ENCODE measurements around the gene ARHGAP33.
"Not testable (repeated sequence)": the region's sequence is repeated elsewhere in the genome, so short reads cannot be mapped to it uniquely, and the experiment has no call there.

Gene ARHGAP33

GRCh38 chr19:35754370-35755130 is 20.8 kb upstream of the ARHGAP33 start:
- no peak for DNase-seq

- no peak for DNase-seq
Observed at GRCh38 chr19:35755131-35755549, 20.2 kb upstream of the ARHGAP33 start.

GRCh38 chr19:35755550-35756376 is 19.6 kb upstream of the ARHGAP33 start:
- peak in 1 of 56 donors; percentile 13 for DNase-seq

- DNase-seq, result peak in 12 of 56 donors; percentile 11 to 48 (median 31)
Observed at GRCh38 chr19:35756377-35757230, 18.8 kb upstream of the ARHGAP33 start, which contains the start of gene HSPB6. Gene HSPB6 (minus strand): TSS chr19:35757029. CDS start chr19:35757008, 21 bp downstream.

GRCh38 chr19:35757231-35757748 is 18.1 kb upstream of the ARHGAP33 start:
- peak in 21 of 56 donors; percentile 41 to 75 (median 62) for DNase-seq

- peak; percentile 83 to 99 (median 98) for DNase-seq
Observed at GRCh38 chr19:35757749-35758608, 17.4 kb upstream of the ARHGAP33 start, which contains the start of gene PROSER3. Gene PROSER3 (plus strand): TSS chr19:35758176. CDS start chr19:35758216, 40 bp downstream.

GRCh38 chr19:35759697-35760096 is 15.7 kb upstream of the ARHGAP33 start:
- no peak for DNase-seq

GRCh38 chr19:35760711-35761349 is 14.5 kb upstream of the ARHGAP33 start:
- DNase-seq, result no peak

GRCh38 chr19:35764432-35765315 is 10.7 kb upstream of the ARHGAP33 start:
- no peak for DNase-seq

GRCh38 chr19:35766571-35767104 is 8.7 kb upstream of the ARHGAP33 start:
- DNase-seq, result no peak

GRCh38 chr19:35767288-35768081 is 7.9 kb upstream of the ARHGAP33 start:
- DNase-seq, result no peak

- no peak for DNase-seq
Observed at GRCh38 chr19:35768082-35768421, 7.3 kb upstream of the ARHGAP33 start.

- DNase-seq, result not testable (repeated sequence)
Observed at GRCh38 chr19:35772362-35772761, 3.0 kb upstream of the ARHGAP33 start.

GRCh38 chr19:35773020-35773806 is 2.2 kb upstream of the ARHGAP33 start:
- DNase-seq, result no peak

- no peak for DNase-seq
Observed at GRCh38 chr19:35774274-35775045, 904 bp upstream of the ARHGAP33 start.

- no peak for DNase-seq
Observed at GRCh38 chr19:35775046-35775297, 392 bp upstream of the ARHGAP33 start.
